Measurements from ENCODE around the gene SWI5. TPM values are rescaled to one million over a fixed set of nuclear protein-coding genes. Genes with fewer than 3 reads are reported as not detected.

SWI5 gene
- total and polyA plus RNA-seq, 2 experiments from 2014 or later: 26.6 to 42.5 TPM

DNA sequence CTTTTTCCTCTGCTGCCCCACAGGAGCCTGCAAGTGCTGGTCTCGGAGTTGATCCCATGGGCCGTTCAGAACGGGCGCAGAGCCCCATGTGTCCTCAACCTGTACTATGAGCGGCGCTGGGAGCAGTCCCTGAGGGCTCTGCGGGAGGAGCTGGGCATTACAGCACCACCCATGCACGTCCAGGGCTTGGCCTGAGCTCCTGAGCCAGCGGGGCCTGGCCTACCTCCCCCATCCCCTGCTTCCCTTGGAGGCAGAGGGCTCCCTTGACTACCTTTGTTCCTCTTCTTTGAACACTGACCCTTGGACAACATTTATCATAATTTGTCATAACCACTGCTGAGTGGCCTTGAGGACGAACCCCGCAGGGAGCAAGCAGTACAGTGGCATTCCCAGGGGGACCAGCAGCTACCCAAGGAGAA lies 57.4 kb downstream of the SWI5 start (continued):
- TF ChIP-seq, protein P1, sequence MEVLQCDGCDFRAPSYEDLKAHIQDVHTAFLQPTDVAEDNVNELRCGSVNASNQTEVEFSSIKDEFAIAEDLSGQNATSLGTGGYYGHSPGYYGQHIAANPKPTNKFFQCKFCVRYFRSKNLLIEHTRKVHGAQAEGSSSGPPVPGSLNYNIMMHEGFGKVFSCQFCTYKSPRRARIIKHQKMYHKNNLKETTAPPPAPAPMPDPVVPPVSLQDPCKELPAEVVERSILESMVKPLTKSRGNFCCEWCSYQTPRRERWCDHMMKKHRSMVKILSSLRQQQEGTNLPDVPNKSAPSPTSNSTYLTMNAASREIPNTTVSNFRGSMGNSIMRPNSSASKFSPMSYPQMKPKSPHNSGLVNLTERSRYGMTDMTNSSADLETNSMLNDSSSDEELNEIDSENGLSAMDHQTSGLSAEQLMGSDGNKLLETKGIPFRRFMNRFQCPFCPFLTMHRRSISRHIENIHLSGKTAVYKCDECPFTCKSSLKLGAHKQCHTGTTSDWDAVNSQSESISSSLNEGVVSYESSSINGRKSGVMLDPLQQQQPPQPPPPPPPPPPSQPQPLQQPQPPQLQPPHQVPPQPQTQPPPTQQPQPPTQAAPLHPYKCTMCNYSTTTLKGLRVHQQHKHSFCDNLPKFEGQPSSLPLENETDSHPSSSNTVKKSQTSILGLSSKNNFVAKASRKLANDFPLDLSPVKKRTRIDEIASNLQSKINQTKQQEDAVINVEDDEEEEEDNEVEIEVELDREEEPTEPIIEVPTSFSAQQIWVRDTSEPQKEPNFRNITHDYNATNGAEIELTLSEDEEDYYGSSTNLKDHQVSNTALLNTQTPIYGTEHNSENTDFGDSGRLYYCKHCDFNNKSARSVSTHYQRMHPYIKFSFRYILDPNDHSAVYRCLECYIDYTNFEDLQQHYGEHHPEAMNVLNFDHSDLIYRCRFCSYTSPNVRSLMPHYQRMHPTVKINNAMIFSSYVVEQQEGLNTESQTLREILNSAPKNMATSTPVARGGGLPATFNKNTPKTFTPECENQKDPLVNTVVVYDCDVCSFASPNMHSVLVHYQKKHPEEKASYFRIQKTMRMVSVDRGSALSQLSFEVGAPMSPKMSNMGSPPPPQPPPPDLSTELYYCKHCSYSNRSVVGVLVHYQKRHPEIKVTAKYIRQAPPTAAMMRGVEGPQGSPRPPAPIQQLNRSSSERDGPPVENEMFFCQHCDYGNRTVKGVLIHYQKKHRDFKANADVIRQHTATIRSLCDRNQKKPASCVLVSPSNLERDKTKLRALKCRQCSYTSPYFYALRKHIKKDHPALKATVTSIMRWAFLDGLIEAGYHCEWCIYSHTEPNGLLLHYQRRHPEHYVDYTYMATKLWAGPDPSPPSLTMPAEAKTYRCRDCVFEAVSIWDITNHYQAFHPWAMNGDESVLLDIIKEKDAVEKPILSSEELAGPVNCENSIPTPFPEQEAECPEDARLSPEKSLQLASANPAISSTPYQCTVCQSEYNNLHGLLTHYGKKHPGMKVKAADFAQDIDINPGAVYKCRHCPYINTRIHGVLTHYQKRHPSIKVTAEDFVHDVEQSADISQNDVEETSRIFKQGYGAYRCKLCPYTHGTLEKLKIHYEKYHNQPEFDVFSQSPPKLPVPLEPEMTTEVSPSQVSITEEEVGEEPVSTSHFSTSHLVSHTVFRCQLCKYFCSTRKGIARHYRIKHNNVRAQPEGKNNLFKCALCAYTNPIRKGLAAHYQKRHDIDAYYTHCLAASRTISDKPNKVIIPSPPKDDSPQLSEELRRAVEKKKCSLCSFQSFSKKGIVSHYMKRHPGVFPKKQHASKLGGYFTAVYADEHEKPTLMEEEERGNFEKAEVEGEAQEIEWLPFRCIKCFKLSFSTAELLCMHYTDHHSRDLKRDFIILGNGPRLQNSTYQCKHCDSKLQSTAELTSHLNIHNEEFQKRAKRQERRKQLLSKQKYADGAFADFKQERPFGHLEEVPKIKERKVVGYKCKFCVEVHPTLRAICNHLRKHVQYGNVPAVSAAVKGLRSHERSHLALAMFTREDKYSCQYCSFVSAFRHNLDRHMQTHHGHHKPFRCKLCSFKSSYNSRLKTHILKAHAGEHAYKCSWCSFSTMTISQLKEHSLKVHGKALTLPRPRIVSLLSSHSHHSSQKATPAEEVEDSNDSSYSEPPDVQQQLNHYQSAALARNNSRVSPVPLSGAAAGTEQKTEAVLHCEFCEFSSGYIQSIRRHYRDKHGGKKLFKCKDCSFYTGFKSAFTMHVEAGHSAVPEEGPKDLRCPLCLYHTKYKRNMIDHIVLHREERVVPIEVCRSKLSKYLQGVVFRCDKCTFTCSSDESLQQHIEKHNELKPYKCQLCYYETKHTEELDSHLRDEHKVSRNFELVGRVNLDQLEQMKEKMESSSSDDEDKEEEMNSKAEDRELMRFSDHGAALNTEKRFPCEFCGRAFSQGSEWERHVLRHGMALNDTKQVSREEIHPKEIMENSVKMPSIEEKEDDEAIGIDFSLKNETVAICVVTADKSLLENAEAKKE (CRISPR knock-in tag; IDR thresholded peaks at IDR 0.05): no peak

DNA sequence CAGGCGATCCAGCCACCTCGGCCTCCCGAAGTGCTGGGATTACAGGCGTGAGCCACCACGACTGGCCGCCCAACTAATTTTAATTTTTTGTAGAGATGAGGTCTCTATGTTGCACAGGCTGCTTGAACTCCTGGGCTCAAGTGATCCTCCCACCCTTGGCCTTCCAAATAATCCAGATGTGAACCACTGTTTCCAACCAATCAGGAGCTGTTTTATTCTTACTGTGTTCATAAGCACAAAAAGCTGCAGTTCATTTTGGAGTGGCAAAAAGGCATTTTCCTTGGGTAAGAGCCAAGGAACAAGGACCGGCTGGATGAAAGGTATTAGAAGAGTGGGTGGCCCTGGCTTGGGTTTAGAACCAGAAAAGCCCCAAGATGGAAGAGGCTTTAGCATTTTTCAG lies 59.1 kb downstream of the SWI5 start:
- H3F3A ChIP-seq (replicated peaks; ENCODE audit: low read depth): peaks cover 3% of the 10 kb centered on the region; the same call in 1 of the 2 replicates
- H3K4me2 ChIP-seq: no peak overlapping the region
- no peaks in the 10 kb centered on the region for H3K36me3 ChIP-seq (ENCODE audit: insufficient read depth)
- H4K20me1 ChIP-seq (replicated peaks; ENCODE audit: insufficient read depth): no peaks in the 10 kb centered on the region
- no peaks in the 10 kb centered on the region for H3K9me2 ChIP-seq (ENCODE audit: insufficient read depth)
- 0 out of 3 replicates have a peak, but pooled peaks cover 3% of the 10 kb centered on the region for H3K9me3 Mint-ChIP-seq
- H3K4me3 ChIP-seq: no peak overlapping the region
- no peak overlapping the region for H3K27ac ChIP-seq (ENCODE audit: low read depth)
- ATAC-seq (no peak), DNase-seq (ENCODE audit: low spot score) (no peak)
- peaks cover 2% of the 10 kb centered on the region; the same call in 1 of the 3 replicates for H3K36me3 Mint-ChIP-seq (ENCODE audit: low read depth)
- no peak overlapping the region for H2AFZ ChIP-seq
- H3K4me1 Mint-ChIP-seq: no peaks in the 10 kb centered on the region
- H3K4me3 Mint-ChIP-seq: no peak overlapping the region
- H3K79me2 ChIP-seq (replicated peaks; ENCODE audit: insufficient read depth): no peaks in the 10 kb centered on the region
- no peak overlapping the region for H3K27ac Mint-ChIP-seq
- H3K27me3 Mint-ChIP-seq (ENCODE audit: insufficient read depth, low read depth, poor library complexity): peaks cover 10% of the 10 kb centered on the region
- H3K4me1 ChIP-seq (ENCODE audit: insufficient read depth): no peaks in the 10 kb centered on the region
- no peaks in the 10 kb centered on the region for H3K27me3 ChIP-seq (ENCODE audit: insufficient read depth)
- TF ChIP-seq JUNB (IDR thresholded peaks at IDR 0.05; ENCODE audit: unreplicated experiment): no peak
- TF ChIP-seq ZNF331 (CRISPR knock-in tag; IDR thresholded peaks at IDR 0.05; ENCODE audit: low read depth): no peak
- TF ChIP-seq, protein P2, sequence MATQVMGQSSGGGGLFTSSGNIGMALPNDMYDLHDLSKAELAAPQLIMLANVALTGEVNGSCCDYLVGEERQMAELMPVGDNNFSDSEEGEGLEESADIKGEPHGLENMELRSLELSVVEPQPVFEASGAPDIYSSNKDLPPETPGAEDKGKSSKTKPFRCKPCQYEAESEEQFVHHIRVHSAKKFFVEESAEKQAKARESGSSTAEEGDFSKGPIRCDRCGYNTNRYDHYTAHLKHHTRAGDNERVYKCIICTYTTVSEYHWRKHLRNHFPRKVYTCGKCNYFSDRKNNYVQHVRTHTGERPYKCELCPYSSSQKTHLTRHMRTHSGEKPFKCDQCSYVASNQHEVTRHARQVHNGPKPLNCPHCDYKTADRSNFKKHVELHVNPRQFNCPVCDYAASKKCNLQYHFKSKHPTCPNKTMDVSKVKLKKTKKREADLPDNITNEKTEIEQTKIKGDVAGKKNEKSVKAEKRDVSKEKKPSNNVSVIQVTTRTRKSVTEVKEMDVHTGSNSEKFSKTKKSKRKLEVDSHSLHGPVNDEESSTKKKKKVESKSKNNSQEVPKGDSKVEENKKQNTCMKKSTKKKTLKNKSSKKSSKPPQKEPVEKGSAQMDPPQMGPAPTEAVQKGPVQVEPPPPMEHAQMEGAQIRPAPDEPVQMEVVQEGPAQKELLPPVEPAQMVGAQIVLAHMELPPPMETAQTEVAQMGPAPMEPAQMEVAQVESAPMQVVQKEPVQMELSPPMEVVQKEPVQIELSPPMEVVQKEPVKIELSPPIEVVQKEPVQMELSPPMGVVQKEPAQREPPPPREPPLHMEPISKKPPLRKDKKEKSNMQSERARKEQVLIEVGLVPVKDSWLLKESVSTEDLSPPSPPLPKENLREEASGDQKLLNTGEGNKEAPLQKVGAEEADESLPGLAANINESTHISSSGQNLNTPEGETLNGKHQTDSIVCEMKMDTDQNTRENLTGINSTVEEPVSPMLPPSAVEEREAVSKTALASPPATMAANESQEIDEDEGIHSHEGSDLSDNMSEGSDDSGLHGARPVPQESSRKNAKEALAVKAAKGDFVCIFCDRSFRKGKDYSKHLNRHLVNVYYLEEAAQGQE (IDR thresholded peaks at IDR 0.05; ENCODE audit: unreplicated experiment): no peak
- TF ChIP-seq, protein P3, sequence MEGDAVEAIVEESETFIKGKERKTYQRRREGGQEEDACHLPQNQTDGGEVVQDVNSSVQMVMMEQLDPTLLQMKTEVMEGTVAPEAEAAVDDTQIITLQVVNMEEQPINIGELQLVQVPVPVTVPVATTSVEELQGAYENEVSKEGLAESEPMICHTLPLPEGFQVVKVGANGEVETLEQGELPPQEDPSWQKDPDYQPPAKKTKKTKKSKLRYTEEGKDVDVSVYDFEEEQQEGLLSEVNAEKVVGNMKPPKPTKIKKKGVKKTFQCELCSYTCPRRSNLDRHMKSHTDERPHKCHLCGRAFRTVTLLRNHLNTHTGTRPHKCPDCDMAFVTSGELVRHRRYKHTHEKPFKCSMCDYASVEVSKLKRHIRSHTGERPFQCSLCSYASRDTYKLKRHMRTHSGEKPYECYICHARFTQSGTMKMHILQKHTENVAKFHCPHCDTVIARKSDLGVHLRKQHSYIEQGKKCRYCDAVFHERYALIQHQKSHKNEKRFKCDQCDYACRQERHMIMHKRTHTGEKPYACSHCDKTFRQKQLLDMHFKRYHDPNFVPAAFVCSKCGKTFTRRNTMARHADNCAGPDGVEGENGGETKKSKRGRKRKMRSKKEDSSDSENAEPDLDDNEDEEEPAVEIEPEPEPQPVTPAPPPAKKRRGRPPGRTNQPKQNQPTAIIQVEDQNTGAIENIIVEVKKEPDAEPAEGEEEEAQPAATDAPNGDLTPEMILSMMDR (conservative IDR thresholded peaks at IDR 0.05; ENCODE audit: low read depth in 2 of 2): no peak
- no peak for TF ChIP-seq NANOG (IDR thresholded peaks at IDR 0.05; ENCODE audit: borderline replicate concordance)
- TF ChIP-seq ZNF114 (CRISPR knock-in tag; IDR thresholded peaks at IDR 0.05): no peak
- TF ChIP-seq, protein P4, sequence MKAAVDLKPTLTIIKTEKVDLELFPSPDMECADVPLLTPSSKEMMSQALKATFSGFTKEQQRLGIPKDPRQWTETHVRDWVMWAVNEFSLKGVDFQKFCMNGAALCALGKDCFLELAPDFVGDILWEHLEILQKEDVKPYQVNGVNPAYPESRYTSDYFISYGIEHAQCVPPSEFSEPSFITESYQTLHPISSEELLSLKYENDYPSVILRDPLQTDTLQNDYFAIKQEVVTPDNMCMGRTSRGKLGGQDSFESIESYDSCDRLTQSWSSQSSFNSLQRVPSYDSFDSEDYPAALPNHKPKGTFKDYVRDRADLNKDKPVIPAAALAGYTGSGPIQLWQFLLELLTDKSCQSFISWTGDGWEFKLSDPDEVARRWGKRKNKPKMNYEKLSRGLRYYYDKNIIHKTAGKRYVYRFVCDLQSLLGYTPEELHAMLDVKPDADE (IDR thresholded peaks at IDR 0.05): no peak
- TF ChIP-seq EZH2 (IDR thresholded peaks at IDR 0.05; ENCODE audit: low read depth, unreplicated experiment): no peak
